ENCODE measurements around the gene ETNK2.

ETNK2 gene

DNA sequence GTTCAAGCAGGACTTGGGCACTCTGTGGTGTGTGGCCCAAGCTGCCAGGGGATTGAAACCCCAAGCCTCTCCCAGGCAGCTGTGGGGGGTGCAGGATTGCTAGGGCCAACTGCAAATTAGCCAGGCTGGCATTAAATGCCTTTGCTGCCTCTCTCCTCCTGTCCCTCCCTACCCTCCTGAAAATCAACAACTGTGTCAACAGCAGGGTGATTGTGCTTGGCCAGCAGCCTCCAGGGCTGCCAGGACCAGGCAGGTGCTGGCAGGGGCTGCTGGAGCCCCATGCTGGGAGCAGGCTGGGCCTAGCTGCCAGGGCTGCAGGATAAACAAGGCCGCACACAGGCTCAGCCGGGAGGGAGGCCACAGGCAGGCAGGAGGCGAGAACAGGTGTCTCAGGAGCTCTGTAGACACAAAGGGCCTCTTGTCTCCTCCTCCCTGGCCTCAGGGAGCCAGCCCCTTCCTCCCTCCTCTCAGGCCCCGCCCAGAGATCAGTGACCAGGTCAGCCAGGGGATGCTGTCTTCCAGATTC, 67.5 kb downstream of the ETNK2 start:
- no peak overlapping the region for H4K91ac ChIP-seq (ENCODE audit: low read length)
- H3K18ac ChIP-seq (ENCODE audit: low read depth in 1 of 2, low read length in 2 of 2), result no peak overlapping the region
- H3K36me3 ChIP-seq (ENCODE audit: control insufficient read depth in 1 of 2, insufficient read depth in 2 of 2, low read depth in 1 of 2, low read length in 2 of 2), result no peaks in the 10 kb centered on the region
- no peak overlapping the region for H2BK15ac ChIP-seq (ENCODE audit: low read depth, poor library complexity, severe bottlenecking)
- no peak overlapping the region for H2AFZ ChIP-seq (ENCODE audit: low read depth, low read length)
- H3K27ac ChIP-seq (ENCODE audit: low read length, poor library complexity, severe bottlenecking), result no peak overlapping the region
- H3K4ac ChIP-seq (ENCODE audit: low read depth in 1 of 2, low read length in 2 of 2), result no peak overlapping the region
- no peak overlapping the region for H2BK5ac ChIP-seq (ENCODE audit: low read depth, low read length, poor library complexity, severe bottlenecking)
- H3K4me2 ChIP-seq (ENCODE audit: low read length, poor library complexity, severe bottlenecking), result no peak overlapping the region
- H3K27me3 ChIP-seq (ENCODE audit: control insufficient read depth in 1 of 2, insufficient read depth in 1 of 2, low read length in 2 of 2), result no peaks in the 10 kb centered on the region
- no peak overlapping the region for H2BK120ac ChIP-seq (ENCODE audit: low read depth, low read length)
- no peak overlapping the region for H2BK12ac ChIP-seq (ENCODE audit: low read length in 2 of 2)
- WGBS, result 50% methylated on average over 3 of the region's 4 CpGs
- H3K9me3 ChIP-seq (ENCODE audit: control insufficient read depth, low read length), result no peaks in the 10 kb centered on the region
- no peak overlapping the region for H4K8ac ChIP-seq (ENCODE audit: low read length)
- no peak overlapping the region for H3K14ac ChIP-seq (ENCODE audit: low read length in 2 of 2)
- H3K4me1 ChIP-seq (ENCODE audit: control insufficient read depth, insufficient read depth, low read depth, low read length), result peaks cover 25% of the 10 kb centered on the region
- no peak overlapping the region for H2AK5ac ChIP-seq (ENCODE audit: low read length, severe bottlenecking)
- H3K9ac ChIP-seq (ENCODE audit: low read length), result no peak overlapping the region
- no peak overlapping the region for H3K4me3 ChIP-seq (ENCODE audit: insufficient read depth in 1 of 2, low read depth in 1 of 2, low read length in 2 of 2)
- peaks cover 2% of the 10 kb centered on the region for H3K79me1 ChIP-seq (replicated peaks; ENCODE audit: low read length, poor library complexity, severe bottlenecking)
- H3K23ac ChIP-seq (ENCODE audit: low read length in 2 of 2), result no peak overlapping the region
- no peak for DNase-seq

DNA sequence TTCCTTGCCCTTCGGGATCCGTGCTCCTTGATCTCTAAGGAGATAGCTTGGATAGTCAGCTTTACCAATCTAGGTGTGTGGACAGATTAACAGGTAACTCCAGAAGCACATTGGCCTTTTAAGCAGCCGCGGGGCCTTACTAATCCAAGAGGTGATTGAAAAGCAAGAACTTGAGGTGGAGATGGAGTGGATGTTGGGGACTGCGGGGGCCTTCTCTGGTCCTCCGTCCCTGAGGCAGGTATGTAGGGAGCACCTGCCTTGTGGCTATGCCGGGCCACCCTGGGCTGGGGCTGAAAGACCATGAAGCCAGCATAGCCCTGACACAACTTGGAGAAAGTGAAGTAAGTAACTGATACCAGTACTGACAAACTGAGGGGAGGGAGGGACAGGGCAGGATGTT, 68.4 kb downstream of the ETNK2 start:
- H2BK15ac ChIP-seq (ENCODE audit: low read depth, poor library complexity, severe bottlenecking), result no peak overlapping the region
- H3K4me1 ChIP-seq (ENCODE audit: control insufficient read depth, insufficient read depth, low read depth, low read length), result peaks cover 28% of the 10 kb centered on the region
- H2AFZ ChIP-seq (ENCODE audit: low read depth, low read length), result no peak overlapping the region
- H3K14ac ChIP-seq (ENCODE audit: low read length in 2 of 2), result no peak overlapping the region
- H3K4me3 ChIP-seq (ENCODE audit: insufficient read depth in 1 of 2, low read depth in 1 of 2, low read length in 2 of 2), result no peak overlapping the region
- H3K4me2 ChIP-seq (ENCODE audit: low read length, poor library complexity, severe bottlenecking), result no peak overlapping the region
- H3K27me3 ChIP-seq (ENCODE audit: control insufficient read depth in 1 of 2, insufficient read depth in 1 of 2, low read length in 2 of 2), result no peaks in the 10 kb centered on the region
- H3K79me1 ChIP-seq (replicated peaks; ENCODE audit: low read length, poor library complexity, severe bottlenecking), result peaks cover 2% of the 10 kb centered on the region
- no peak for DNase-seq
- H2BK12ac ChIP-seq (ENCODE audit: low read length in 2 of 2), result no peak overlapping the region
- no peak overlapping the region for H3K18ac ChIP-seq (ENCODE audit: low read depth in 1 of 2, low read length in 2 of 2)
- no peak overlapping the region for H3K9ac ChIP-seq (ENCODE audit: low read length)
- H4K91ac ChIP-seq (ENCODE audit: low read length), result no peak overlapping the region
- no peak overlapping the region for H4K8ac ChIP-seq (ENCODE audit: low read length)
- no peak overlapping the region for H3K27ac ChIP-seq (ENCODE audit: low read length, poor library complexity, severe bottlenecking)
- H3K4ac ChIP-seq (ENCODE audit: low read depth in 1 of 2, low read length in 2 of 2), result no peak overlapping the region
- no peak overlapping the region for H2BK120ac ChIP-seq (ENCODE audit: low read depth, low read length)
- no peaks in the 10 kb centered on the region for H3K9me3 ChIP-seq (ENCODE audit: control insufficient read depth, low read length)
- H2AK5ac ChIP-seq (ENCODE audit: low read length, severe bottlenecking), result no peak overlapping the region
- no peak overlapping the region for H3K23ac ChIP-seq (ENCODE audit: low read length in 2 of 2)
- no peak overlapping the region for H2BK5ac ChIP-seq (ENCODE audit: low read depth, low read length, poor library complexity, severe bottlenecking)
- WGBS, result 96% methylated on average over 7 of the region's 7 CpGs
- H3K36me3 ChIP-seq (ENCODE audit: control insufficient read depth in 1 of 2, insufficient read depth in 2 of 2, low read depth in 1 of 2, low read length in 2 of 2), result no peaks in the 10 kb centered on the region

DNA sequence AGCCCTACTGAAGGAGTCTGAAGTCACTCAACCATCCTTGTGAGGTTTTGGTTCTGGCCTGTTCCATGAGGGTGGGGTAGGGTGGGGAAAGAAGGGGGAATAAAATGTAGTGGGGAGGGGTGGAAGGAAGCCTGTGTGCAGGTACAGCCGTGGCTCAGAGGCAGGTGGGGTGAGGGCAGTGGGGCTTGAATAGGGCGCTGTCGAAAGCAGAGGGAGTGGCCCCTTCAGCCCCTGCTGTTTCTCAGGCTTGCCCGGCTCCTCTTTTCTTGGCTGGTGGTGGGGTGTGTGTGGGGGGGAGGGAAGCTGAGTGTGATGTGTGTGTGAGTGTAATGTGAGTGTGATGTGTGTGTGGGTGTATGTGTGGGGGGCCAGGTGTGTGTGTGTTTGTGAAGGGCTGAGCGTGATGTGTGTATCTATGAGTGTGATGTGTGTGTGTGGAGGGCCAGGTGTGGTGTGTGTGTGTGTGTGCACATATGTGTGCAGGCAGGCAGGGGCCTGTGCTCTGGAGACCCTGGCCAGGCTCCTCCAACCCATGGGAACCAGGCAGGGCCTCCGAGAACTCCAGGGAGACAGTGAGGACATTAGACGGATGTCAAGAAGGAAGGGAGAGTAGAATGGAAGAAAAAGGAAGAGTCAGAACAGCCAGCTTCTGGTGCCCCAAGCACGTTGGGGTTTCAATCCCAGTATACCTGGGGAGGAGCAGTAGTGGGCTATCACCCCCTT, 69.9 kb downstream of the ETNK2 start:
- no peak for DNase-seq
- peaks cover 32% of the 10 kb centered on the region for H3K4me1 ChIP-seq (ENCODE audit: control insufficient read depth, insufficient read depth, low read depth, low read length)
- H3K36me3 ChIP-seq (ENCODE audit: control insufficient read depth in 1 of 2, insufficient read depth in 2 of 2, low read depth in 1 of 2, low read length in 2 of 2), result no peaks in the 10 kb centered on the region
- 83% methylated on average over 7 of the region's 8 CpGs for WGBS
- no peak overlapping the region for H3K4ac ChIP-seq (ENCODE audit: low read depth in 1 of 2, low read length in 2 of 2)
- no peak overlapping the region for H3K27ac ChIP-seq (ENCODE audit: low read length, poor library complexity, severe bottlenecking)
- peak overlapping the region in 1 of 2 experiments; percentile 15 for H2BK12ac ChIP-seq (ENCODE audit: low read length in 2 of 2)
- no peak overlapping the region for H2BK5ac ChIP-seq (ENCODE audit: low read depth, low read length, poor library complexity, severe bottlenecking)
- H2AFZ ChIP-seq (ENCODE audit: low read depth, low read length), result no peak overlapping the region
- peak overlapping the region; percentile 77 for H2BK15ac ChIP-seq (ENCODE audit: low read depth, poor library complexity, severe bottlenecking)
- peaks cover 2% of the 10 kb centered on the region for H3K79me1 ChIP-seq (replicated peaks; ENCODE audit: low read length, poor library complexity, severe bottlenecking)
- H2BK120ac ChIP-seq (ENCODE audit: low read depth, low read length), result peak overlapping the region; percentile 38
- no peak overlapping the region for H3K23ac ChIP-seq (ENCODE audit: low read length in 2 of 2)
- H3K14ac ChIP-seq (ENCODE audit: low read length in 2 of 2), result no peak overlapping the region
- H3K9ac ChIP-seq (ENCODE audit: low read length), result no peak overlapping the region
- H3K9me3 ChIP-seq (ENCODE audit: control insufficient read depth, low read length), result no peaks in the 10 kb centered on the region
- no peak overlapping the region for H2AK5ac ChIP-seq (ENCODE audit: low read length, severe bottlenecking)
- H3K4me2 ChIP-seq (ENCODE audit: low read length, poor library complexity, severe bottlenecking), result no peak overlapping the region
- peak overlapping the region in 1 of 2 experiments; percentile 64 for H3K18ac ChIP-seq (ENCODE audit: low read depth in 1 of 2, low read length in 2 of 2)
- H3K4me3 ChIP-seq (ENCODE audit: insufficient read depth in 1 of 2, low read depth in 1 of 2, low read length in 2 of 2), result no peak overlapping the region
- H3K27me3 ChIP-seq (ENCODE audit: control insufficient read depth in 1 of 2, insufficient read depth in 1 of 2, low read length in 2 of 2), result no peaks in the 10 kb centered on the region
- H4K91ac ChIP-seq (ENCODE audit: low read length), result peak overlapping the region; percentile 69
- no peak overlapping the region for H4K8ac ChIP-seq (ENCODE audit: low read length)

DNA sequence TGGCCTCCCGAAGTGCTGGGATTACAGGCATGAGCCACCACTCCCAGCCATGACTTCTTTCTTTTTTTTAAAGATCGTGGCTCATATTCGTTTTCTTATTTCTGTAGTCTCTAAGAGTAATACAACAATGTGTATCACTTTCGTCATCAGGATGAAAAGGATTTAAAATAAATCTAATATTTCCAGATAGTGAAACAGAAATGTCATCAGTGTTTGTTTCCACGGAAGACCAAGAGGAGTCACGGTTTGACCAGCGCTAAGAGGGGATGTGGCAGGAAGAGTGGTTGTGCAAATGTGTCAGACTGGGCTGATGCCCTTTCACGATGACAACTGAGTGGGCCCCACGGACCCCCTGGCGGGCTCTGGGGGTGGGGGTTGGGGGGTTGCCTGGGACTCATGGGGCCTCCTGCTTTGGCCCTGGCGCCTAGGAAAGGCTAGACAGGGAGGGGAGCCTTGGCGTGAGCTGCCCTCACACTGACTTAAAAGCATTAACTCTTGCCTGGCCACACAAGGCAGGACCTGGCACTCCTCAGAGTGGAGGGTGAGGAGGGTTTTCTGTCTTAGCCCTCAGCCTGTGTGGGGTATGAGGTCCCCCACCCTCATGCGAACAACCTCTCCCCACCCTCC, 70.6 kb downstream of the ETNK2 start:
- Histone ChIP-seq H3K9ac (ENCODE audit: low read length) (peak overlapping the region; percentile 53), H2BK12ac (ENCODE audit: low read length in 2 of 2) (peak overlapping the region in 1 of 2 experiments; percentile 40), H3K23ac (ENCODE audit: low read length in 2 of 2) (peak overlapping the region in 1 of 2 experiments; percentile 60), H3K36me3 (ENCODE audit: control insufficient read depth in 1 of 2, insufficient read depth in 2 of 2, low read depth in 1 of 2, low read length in 2 of 2) (no peaks in the 10 kb centered on the region), H3K79me1 (replicated peaks; ENCODE audit: low read length, poor library complexity, severe bottlenecking) (peaks cover 2% of the 10 kb centered on the region), H3K27ac (ENCODE audit: low read length, poor library complexity, severe bottlenecking) (no peak overlapping the region), H4K91ac (ENCODE audit: low read length) (peak overlapping the region; percentile 54), H4K8ac (ENCODE audit: low read length) (peak overlapping the region; percentile 39), H3K4ac (ENCODE audit: low read depth in 1 of 2, low read length in 2 of 2) (no peak overlapping the region), H3K4me3 (ENCODE audit: insufficient read depth in 1 of 2, low read depth in 1 of 2, low read length in 2 of 2) (no peak overlapping the region), H3K18ac (ENCODE audit: low read depth in 1 of 2, low read length in 2 of 2) (peak overlapping the region in 1 of 2 experiments; percentile 64), H2AFZ (ENCODE audit: low read depth, low read length) (no peak overlapping the region), H2BK5ac (ENCODE audit: low read depth, low read length, poor library complexity, severe bottlenecking) (no peak overlapping the region), H3K4me2 (ENCODE audit: low read length, poor library complexity, severe bottlenecking) (no peak overlapping the region), H2BK120ac (ENCODE audit: low read depth, low read length) (peak overlapping the region; percentile 38), H2BK15ac (ENCODE audit: low read depth, poor library complexity, severe bottlenecking) (no peak overlapping the region), H3K4me1 (ENCODE audit: control insufficient read depth, insufficient read depth, low read depth, low read length) (peaks cover 32% of the 10 kb centered on the region), H3K9me3 (ENCODE audit: control insufficient read depth, low read length) (no peaks in the 10 kb centered on the region), H2AK5ac (ENCODE audit: low read length, severe bottlenecking) (no peak overlapping the region), H3K14ac (ENCODE audit: low read length in 2 of 2) (no peak overlapping the region), H3K27me3 (ENCODE audit: control insufficient read depth in 1 of 2, insufficient read depth in 1 of 2, low read length in 2 of 2) (peaks cover 0 to 5% of the 10 kb centered on the region in 2 experiments)
- WGBS, result 25% methylated on average over 7 of the region's 13 CpGs
- peak; percentile 33 for DNase-seq
